Measurements from ENCODE around the gene SCAF1. TPM values are rescaled to one million over a fixed set of nuclear protein-coding genes. Genes with fewer than 3 reads are reported as not detected.

SCAF1 gene
- total and polyA plus RNA-seq, 2 experiments from 2014 or later, result 19.7 to 53.7 TPM

GRCh38 chr19:49651029-49651819, 9.2 kb downstream of the SCAF1 start:
- no peaks in the 10 kb centered on the region for H3K4me1 Mint-ChIP-seq
- Histone ChIP-seq H3K4me3 (no peak overlapping the region), H3K79me2 (replicated peaks; ENCODE audit: insufficient read depth) (no peaks in the 10 kb centered on the region), H4K20me1 (replicated peaks; ENCODE audit: insufficient read depth) (no peaks in the 10 kb centered on the region; the same call in none of the 2 replicates), H3F3A (replicated peaks; ENCODE audit: low read depth) (peaks cover 3% of the 10 kb centered on the region; the same call in 1 of the 2 replicates), H3K9me2 (ENCODE audit: insufficient read depth) (no peaks in the 10 kb centered on the region), H2AFZ (no peak overlapping the region), H3K4me1 (ENCODE audit: insufficient read depth) (no peaks in the 10 kb centered on the region), H3K27ac (ENCODE audit: low read depth) (no peak overlapping the region), H3K36me3 (ENCODE audit: insufficient read depth) (peaks cover 13% of the 10 kb centered on the region), H3K27me3 (ENCODE audit: insufficient read depth) (no peaks in the 10 kb centered on the region), H3K4me2 (no peak overlapping the region)
- H3K27me3 Mint-ChIP-seq (ENCODE audit: insufficient read depth, low read depth, poor library complexity), result peaks cover 7% of the 10 kb centered on the region
- no peak overlapping the region for H3K4me3 Mint-ChIP-seq
- TF ChIP-seq EZH2phosphoT487 (IDR thresholded peaks at IDR 0.05; ENCODE audit: unreplicated experiment) (no peak), POLR2AphosphoS5 (IDR thresholded peaks at IDR 0.05; ENCODE audit: low read depth) (no peak), ZNF114 (CRISPR knock-in tag; IDR thresholded peaks at IDR 0.05) (no peak), CTCF (conservative IDR thresholded peaks at IDR 0.05; ENCODE audit: low read depth in 2 of 2) (no peak), CREB1 (CRISPR knock-in tag; IDR thresholded peaks at IDR 0.05; ENCODE audit: low read depth) (no peak), STAT1 (IDR thresholded peaks at IDR 0.05; ENCODE audit: unreplicated experiment) (no peak), REST (IDR thresholded peaks at IDR 0.05; ENCODE audit: unreplicated experiment) (no peak), ZNF331 (CRISPR knock-in tag; IDR thresholded peaks at IDR 0.05; ENCODE audit: low read depth) (no peak), ETS1 (IDR thresholded peaks at IDR 0.05) (no peak)
- peaks cover 55% of the 10 kb centered on the region for H3K36me3 Mint-ChIP-seq (ENCODE audit: low read depth)
- H3K9me3 Mint-ChIP-seq, result no peaks in the 10 kb centered on the region
- ATAC-seq (peak; percentile 33), DNase-seq (ENCODE audit: low spot score) (peak; percentile 34)
- H3K27ac Mint-ChIP-seq, result no peak overlapping the region

Data from GM23338 (cell line).